ENCODE data around the gene SLC35B2.

GRCh38 chr6:44271914-44272313 is 14.6 kb upstream of the SLC35B2 start:
- TF ChIP-seq CTCF (IDR thresholded peaks at IDR 0.05 in 8 of 11, conservative IDR thresholded peaks at IDR 0.05 in 3 of 11): no peak
- TF ChIP-seq POLR2A (IDR thresholded peaks at IDR 0.05): no peak
- TF ChIP-seq POLR2AphosphoS5 (IDR thresholded peaks at IDR 0.05): no peak

Data from spleen (tissue), 7 donors.